ENCODE results near the gene PKN1.
A peak's percentile ranks its signal among the peaks of the same experiment; 100 is the strongest.

The PKN1 gene

DNA sequence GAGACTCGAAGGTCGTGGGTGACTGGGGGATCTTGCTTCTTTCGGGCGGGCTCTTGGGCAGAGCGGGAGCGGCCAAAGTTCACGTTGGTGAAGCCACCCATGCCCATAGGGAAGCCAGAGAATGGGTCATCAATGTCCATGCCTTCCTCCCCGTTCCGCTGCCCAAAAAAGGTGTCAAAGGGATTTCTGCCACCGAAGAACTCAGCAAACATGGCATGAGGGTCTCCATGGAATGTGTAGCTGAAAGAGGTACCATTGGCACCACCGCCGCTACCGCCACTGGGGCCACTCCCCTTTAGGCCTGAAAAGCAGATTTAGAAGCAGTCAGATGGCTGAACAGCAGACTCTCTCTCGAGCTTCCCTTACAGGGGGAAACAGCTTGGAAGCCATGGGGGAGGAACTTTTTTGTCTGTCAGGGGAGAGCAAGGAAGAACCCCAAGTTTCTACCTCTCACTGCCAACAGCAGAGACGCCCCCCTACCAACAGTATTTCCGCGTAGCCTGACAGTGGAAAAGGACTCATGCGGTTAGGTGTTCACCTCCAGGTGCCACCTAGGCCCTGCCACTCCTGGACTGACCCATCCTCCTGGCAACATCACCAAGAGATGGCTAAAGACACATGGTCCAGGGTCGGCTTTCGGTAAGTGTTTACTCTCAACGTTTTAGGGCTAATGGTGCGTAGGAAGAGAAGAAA is 83.8 kb downstream of the PKN1 start:
- no peak for DNase-seq

DNA sequence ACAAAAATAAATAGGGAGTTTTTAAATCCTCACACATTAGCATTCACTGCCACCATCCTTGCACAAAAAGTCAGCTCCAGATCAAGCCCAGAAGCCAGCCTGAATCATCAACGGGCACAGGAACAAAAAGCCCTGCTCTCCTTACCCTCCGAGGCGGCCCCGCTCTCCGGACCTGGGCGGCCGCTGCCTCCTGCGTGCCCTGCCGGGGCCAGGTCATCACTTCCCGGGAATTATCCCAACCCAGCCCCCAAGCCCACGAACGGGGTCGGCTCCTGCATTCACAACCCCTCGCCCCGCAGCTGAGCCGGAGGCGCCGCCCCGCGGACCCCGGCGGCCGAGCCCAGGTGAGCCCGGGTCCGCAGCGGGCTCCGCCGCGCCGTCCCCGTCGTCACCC is 84.3 kb downstream of the PKN1 start:
- no peak for DNase-seq

DNA sequence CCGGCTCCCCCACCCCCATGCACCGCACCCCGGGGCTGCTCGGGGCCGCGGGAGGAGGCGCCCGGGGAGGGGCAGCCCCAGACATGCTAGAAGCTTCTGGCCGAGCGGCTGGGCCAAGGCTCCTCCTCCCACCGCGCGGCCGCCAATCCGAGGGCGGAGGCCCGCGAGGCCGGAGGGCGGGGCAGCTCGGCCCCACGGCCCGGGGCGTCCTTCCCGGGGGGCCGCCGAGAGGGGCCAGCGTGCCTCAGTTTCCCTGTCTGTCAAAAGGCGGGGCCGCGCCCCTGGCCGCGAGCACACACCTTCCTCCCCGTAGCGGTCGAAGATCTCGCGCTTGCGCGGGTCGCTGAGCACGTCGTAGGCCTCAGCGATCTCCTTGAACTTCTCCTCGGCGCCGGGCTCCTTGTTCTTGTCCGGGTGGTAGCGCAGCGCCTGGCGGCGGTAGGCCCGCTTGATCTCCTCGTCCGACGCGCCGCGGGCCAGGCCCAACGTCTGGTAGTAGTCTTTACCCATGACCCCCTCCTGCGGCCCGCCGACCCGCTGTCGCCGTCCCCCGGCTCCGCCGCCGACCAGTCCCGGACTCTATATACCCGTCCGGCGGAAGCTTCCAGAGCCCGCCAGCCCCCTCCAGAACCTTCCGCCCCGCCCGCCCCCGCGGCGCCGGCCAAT is 84.9 kb downstream of the PKN1 start, which contains the start of gene DNAJB1:
Gene DNAJB1, minus strand, starts transcription at position 558 of the 666 bp plus-strand sequence. Its CDS starts 48 bp downstream, at position 510.
- DNase-seq: peak in 1 of 2 experiments; percentile 50

DNA sequence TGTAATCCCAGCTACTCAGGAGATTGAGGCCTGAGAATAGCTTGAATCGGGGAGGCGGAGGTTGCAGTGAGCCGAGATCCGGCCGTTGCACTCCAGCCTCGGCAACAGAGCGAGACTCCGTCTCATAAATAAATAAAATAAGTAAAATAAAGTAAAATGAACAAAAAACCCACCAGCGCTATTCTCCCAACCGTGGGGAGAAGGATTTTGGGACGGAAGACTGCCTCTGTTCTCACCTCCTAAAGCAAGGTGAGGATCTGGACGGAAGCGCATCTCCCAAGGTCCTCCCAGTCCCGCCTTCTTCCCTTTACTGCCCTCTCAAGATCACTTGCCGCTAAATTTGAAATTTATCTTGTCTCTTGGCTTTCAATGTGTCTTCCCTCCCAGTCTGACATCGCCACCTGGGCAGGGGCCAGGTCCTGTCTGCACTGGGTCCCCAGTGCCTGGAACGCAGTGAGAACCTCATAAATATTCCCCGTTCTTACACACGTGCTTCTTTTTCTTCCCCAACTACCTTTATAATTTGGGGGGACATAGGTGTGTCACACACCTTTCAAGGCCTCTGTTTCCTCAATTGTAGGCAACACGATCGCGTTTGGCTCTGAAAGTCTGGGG is 86.2 kb downstream of the PKN1 start:
- no peak for DNase-seq

DNA sequence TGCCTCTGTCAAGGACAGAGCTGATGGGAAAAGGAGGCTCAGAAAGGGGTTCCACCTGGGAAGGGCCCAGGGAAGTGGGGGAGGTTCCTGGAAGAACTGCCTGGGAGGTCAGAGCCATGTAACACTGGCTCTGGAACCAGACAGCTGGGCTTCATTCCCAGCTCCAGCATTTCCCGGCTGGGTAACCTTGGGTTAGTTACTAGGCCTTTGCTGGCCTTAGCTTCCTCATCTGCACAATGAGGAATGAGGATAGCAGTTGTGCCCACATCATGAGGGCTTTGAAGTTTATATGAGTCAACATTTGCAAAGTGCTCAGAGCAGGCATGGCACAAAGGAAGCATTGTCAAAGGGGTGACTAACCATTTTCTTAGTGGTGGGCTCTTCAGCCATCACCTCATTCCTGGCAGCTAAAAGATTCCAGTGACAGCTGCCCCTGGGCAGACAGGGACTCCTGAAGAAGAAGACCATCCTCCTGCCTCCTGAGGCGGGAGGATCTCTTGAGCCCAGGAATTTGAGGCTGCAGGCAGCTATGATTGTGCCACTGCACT is 86.8 kb downstream of the PKN1 start:
- DNase-seq: no peak

DNA sequence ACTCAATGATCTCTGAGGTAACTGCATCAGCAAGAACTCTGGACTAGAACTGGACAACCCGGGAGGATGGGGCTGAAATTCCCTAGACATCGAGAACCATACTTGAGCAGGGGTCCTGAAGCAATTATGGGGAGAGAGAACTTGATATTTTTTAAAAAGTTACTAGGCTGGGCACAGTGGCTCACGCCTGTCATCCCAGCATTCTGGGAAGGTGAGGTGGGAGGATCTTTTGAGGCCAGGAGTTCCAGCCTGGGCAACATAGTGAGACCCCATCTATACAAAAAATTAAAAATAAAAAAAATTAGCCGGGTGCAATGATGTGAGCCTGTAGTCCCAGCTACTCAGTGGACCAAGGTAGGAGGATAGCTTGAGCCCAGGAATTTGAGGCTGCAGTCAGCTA is 87.4 kb downstream of the PKN1 start:
- DNase-seq: no peak

All from SHP77 (cell line).